ENCODE data around the gene SMIM36. TPM values are rescaled to one million over a fixed set of nuclear protein-coding genes. Genes with fewer than 3 reads are reported as not detected.
"Not testable (repeated sequence)": the region's sequence is repeated elsewhere in the genome, so short reads cannot be mapped to it uniquely, and the experiment has no call there.

Gene SMIM36
- polyA plus RNA-seq, 3 donors: not detected

DNA sequence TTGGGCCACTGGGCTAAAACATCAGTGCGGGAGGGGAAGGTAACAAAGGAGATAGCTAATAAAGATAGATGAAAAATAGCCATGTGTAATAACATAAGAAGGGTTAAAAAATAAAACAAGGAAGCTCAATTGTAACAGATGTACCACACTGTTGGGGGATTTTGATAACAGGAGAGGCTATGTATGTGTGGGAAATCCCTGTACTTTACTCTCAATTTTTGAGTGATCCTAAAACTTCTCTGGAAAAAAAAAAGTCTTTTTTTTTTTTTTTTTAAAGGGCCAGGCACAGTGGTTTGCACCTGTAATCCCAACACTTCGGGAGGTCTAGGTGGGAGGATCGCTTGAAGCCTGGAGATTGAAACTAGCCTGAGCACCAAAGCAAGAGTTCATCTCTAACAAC, 87.7 kb downstream of the SMIM36 start:
- H3K36me3 ChIP-seq (replicated peaks in 1 of 2; ENCODE audit: control insufficient read depth in 1 of 2, insufficient read depth in 2 of 2, low read length in 2 of 2): no peaks in the 10 kb centered on the region
- Mint-ChIP-seq H3K27me3 (ENCODE audit: low read depth in 3 of 3) (peaks cover 8 to 17% (median 16%) of the 10 kb centered on the region in 3 donors), H3K4me1 (peaks cover 23% of the 10 kb centered on the region), H3K27ac (peak overlapping the region in 1 of 7 donors; percentile 25), H3K36me3 (no peaks in the 10 kb centered on the region), H3K9me3 (no peaks in the 10 kb centered on the region), H3K4me3 (peak overlapping the region in 1 of 2 donors; percentile 48)
- no peak overlapping the region for H3K9ac ChIP-seq (ENCODE audit: insufficient read depth, low read length, poor library complexity, severe bottlenecking)
- no peak overlapping the region for H3K4me3 ChIP-seq (replicated peaks in 1 of 3; ENCODE audit: low read depth in 2 of 3, low read length in 3 of 3)
- H3K4me1 ChIP-seq (ENCODE audit: control insufficient read depth in 1 of 2, insufficient read depth in 2 of 2, low read length in 2 of 2): peaks cover 16 to 32% of the 10 kb centered on the region in 2 donors
- TF ChIP-seq, protein P1, sequence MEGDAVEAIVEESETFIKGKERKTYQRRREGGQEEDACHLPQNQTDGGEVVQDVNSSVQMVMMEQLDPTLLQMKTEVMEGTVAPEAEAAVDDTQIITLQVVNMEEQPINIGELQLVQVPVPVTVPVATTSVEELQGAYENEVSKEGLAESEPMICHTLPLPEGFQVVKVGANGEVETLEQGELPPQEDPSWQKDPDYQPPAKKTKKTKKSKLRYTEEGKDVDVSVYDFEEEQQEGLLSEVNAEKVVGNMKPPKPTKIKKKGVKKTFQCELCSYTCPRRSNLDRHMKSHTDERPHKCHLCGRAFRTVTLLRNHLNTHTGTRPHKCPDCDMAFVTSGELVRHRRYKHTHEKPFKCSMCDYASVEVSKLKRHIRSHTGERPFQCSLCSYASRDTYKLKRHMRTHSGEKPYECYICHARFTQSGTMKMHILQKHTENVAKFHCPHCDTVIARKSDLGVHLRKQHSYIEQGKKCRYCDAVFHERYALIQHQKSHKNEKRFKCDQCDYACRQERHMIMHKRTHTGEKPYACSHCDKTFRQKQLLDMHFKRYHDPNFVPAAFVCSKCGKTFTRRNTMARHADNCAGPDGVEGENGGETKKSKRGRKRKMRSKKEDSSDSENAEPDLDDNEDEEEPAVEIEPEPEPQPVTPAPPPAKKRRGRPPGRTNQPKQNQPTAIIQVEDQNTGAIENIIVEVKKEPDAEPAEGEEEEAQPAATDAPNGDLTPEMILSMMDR (IDR thresholded peaks at IDR 0.05): no peak
- H3K79me2 ChIP-seq (ENCODE audit: insufficient read depth, low read length): peaks cover 17% of the 10 kb centered on the region
- H4K20me1 ChIP-seq (ENCODE audit: insufficient read depth, low read length): no peaks in the 10 kb centered on the region
- intact Hi-C loops (cut with micrococcal nuclease): no loop called here
- H3K27me3 ChIP-seq (ENCODE audit: control insufficient read depth in 2 of 2, insufficient read depth in 2 of 2, low read length in 2 of 2): peaks cover 5 to 16% of the 10 kb centered on the region in 2 donors
- no peak for DNase-seq
- H3K4me2 ChIP-seq (replicated peaks; ENCODE audit: extremely low read depth, low read length, poor library complexity, severe bottlenecking): no peak overlapping the region
- WGBS (ENCODE audit: insufficient coverage): no CpG with 5 or more reads among the region's 3 CpGs
- no peak overlapping the region for H3K27ac ChIP-seq (ENCODE audit: low read depth in 1 of 2, low read length in 2 of 2)
- no peak overlapping the region for H2AFZ ChIP-seq (ENCODE audit: insufficient read depth, low read depth, low read length, poor library complexity, severe bottlenecking)
- no peaks in the 10 kb centered on the region for H3K9me3 ChIP-seq (replicated peaks in 1 of 2; ENCODE audit: control insufficient read depth in 1 of 2, insufficient read depth in 1 of 2, low read length in 2 of 2)

DNA sequence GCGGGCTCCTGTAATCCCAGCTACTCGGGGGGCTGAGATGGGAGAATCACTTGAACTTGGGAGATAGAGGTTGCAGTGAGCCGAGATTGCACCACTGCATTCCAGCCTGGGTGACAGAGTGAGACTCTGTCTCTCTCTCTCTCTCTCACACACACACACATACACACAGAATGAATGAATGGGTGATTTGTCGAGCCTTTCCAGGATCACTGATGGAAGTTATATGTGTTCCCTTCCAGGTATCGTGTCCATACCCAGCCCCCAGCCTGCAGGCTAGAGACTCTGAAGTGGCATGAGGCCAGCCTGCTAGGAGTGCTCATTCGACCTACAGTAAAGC, 88.5 kb downstream of the SMIM36 start:
- H3K36me3 ChIP-seq (replicated peaks in 1 of 2; ENCODE audit: control insufficient read depth in 1 of 2, insufficient read depth in 2 of 2, low read length in 2 of 2); H4K20me1 ChIP-seq (ENCODE audit: insufficient read depth, low read length); H3K9me3 ChIP-seq (replicated peaks in 1 of 2; ENCODE audit: control insufficient read depth in 1 of 2, insufficient read depth in 1 of 2, low read length in 2 of 2); H3K4me2 ChIP-seq (replicated peaks; ENCODE audit: extremely low read depth, low read length, poor library complexity, severe bottlenecking); intact Hi-C loops (cut with micrococcal nuclease); H3K36me3 Mint-ChIP-seq; DNase-seq; H3K4me3 ChIP-seq (replicated peaks in 1 of 3; ENCODE audit: low read depth in 2 of 3, low read length in 3 of 3); H3K27ac ChIP-seq (ENCODE audit: low read depth in 1 of 2, low read length in 2 of 2); H3K9ac ChIP-seq (ENCODE audit: insufficient read depth, low read length, poor library complexity, severe bottlenecking); H3K9me3 Mint-ChIP-seq; H3K27ac Mint-ChIP-seq; H2AFZ ChIP-seq (ENCODE audit: insufficient read depth, low read depth, low read length, poor library complexity, severe bottlenecking): not testable (repeated sequence)
- Mint-ChIP-seq H3K4me1 (peaks cover 26% of the 10 kb centered on the region), H3K27me3 (ENCODE audit: low read depth in 3 of 3) (peaks cover 8 to 16% (median 13%) of the 10 kb centered on the region in 3 donors), H3K4me3 (peak overlapping the region in 1 of 2 donors; percentile 20)
- peaks cover 5 to 16% of the 10 kb centered on the region in 2 donors for H3K27me3 ChIP-seq (ENCODE audit: control insufficient read depth in 2 of 2, insufficient read depth in 2 of 2, low read length in 2 of 2)
- peaks cover 16 to 32% of the 10 kb centered on the region in 2 donors for H3K4me1 ChIP-seq (ENCODE audit: control insufficient read depth in 1 of 2, insufficient read depth in 2 of 2, low read length in 2 of 2)
- WGBS (ENCODE audit: insufficient coverage): 100% methylated on average over 2 of the region's 6 CpGs
- peaks cover 20% of the 10 kb centered on the region for H3K79me2 ChIP-seq (ENCODE audit: insufficient read depth, low read length)
